ENCODE data around the gene GARS1.

GRCh38 chr7:30618961-30619360 lies 24.3 kb downstream of the GARS1 start:
- TF ChIP-seq FOXM1 (IDR thresholded peaks at IDR 0.05; ENCODE audit: borderline replicate concordance, low read depth) (no peak), NFIC (IDR thresholded peaks at IDR 0.05) (no peak), RAD21 (IDR thresholded peaks at IDR 0.05; ENCODE audit: low read depth) (no peak), TAF1 (IDR thresholded peaks at IDR 0.05; ENCODE audit: low read depth) (no peak), REST (IDR thresholded peaks at IDR 0.05; ENCODE audit: low read depth) (no peak), CREB1 (IDR thresholded peaks at IDR 0.05; ENCODE audit: low read depth) (no peak), EP300 (IDR thresholded peaks at IDR 0.05; ENCODE audit: borderline replicate concordance) (no peak), TEAD4 (IDR thresholded peaks at IDR 0.05) (no peak), EGR1 (IDR thresholded peaks at IDR 0.05) (no peak), YY1 (IDR thresholded peaks at IDR 0.05; ENCODE audit: low read depth) (no peak)
- TF ChIP-seq, protein P1, sequence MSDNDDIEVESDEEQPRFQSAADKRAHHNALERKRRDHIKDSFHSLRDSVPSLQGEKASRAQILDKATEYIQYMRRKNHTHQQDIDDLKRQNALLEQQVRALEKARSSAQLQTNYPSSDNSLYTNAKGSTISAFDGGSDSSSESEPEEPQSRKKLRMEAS (IDR thresholded peaks at IDR 0.05): no peak
